Stimulated activated CD4-positive, alpha-beta T cell treated with anti-CD3 and anti-CD28 coated beads, Interleukin-1b, Interleukin-23, amount 100 ng/mL, for 24 hours (primary cell): ENCODE results near the gene PLCD4.

ENCODE experiments used
- DNase-seq, 4 experiments: peaks; one replicate each; pipeline ENCODE4 v3.0.0-alpha.2; 2020; ENCODE audit warnings: low read depth in 4 of 4, low spot score in 1 of 4

PLCD4 gene

DNA sequence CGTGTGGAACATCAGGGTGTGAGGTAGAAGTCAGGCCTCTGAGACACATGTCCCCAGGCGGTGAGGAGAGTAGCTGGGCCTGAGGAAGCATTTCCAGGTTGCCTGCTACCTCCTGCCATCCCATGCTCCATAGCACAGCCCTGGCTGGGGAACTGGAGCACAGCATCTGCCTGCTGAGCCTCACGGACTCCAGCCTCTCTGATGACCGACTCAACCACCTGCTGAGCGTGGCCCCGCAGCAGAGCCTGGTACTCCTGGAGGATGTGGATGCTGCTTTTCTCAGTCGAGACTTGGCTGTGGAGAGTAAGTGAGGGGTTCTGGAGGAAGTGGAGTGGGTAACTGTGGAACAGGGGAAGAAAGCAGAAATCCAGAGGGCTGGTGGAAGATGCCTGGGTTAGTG lies 54.7 kb downstream of the PLCD4 start:
- no peak for DNase-seq

DNA sequence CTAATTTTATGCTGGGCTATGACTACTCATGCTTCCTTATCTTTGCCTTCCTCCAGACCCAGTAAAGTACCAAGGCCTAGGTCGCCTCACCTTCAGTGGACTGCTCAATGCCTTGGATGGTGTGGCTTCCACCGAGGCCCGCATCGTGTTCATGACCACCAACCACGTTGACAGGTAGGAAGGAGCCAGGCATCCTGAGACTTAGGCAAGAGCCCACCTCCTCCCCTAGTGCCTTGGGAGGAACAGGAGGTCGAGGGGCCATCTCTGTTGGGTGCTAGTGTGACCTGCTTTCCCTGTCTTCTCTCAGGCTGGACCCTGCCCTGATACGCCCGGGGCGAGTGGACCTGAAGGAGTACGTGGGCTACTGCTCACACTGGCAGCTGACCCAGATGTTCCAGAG lies 55.1 kb downstream of the PLCD4 start:
- DNase-seq: no peak

DNA sequence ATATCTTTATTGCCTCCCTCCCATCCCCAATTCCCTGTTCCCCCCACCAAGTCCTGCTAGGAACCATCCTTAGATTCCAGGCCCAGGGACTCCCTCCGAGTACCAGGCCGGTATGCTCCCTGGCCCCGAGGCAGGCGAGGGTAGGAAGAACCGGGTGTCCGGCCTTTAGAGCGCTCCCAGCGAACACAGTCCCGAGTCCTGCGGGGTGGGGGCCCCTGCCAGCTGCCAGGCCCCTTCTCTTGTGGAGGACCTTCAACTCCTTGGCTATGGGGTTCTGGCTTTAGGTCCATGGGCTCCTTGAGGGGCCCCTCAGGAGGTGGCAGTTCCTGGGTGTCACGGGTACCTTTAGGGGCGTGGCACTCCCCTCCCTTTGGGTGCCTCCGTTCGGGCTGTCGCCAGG lies 56.2 kb downstream of the PLCD4 start:
- DNase-seq: no peak

DNA sequence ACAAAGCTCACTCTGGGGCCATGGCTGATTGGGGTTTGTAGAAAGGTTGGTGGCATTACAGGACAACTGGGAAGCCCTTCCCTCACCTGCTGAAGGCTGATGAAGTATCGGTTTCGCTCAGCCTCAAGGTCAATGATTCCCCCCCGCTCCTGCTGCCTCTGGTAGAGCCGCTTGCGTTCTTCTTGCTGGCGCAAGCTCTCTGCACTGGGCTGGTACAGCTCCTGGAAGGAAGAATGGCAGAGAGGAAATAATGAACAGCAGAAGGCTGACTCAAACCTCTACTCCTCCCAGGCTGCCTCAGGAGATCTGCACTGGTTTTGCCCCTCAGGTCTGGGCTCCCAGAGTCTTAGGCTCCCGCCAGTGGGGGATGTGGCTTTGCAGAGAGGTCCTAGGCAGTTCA lies 57.0 kb downstream of the PLCD4 start:
- DNase-seq: no peak

DNA sequence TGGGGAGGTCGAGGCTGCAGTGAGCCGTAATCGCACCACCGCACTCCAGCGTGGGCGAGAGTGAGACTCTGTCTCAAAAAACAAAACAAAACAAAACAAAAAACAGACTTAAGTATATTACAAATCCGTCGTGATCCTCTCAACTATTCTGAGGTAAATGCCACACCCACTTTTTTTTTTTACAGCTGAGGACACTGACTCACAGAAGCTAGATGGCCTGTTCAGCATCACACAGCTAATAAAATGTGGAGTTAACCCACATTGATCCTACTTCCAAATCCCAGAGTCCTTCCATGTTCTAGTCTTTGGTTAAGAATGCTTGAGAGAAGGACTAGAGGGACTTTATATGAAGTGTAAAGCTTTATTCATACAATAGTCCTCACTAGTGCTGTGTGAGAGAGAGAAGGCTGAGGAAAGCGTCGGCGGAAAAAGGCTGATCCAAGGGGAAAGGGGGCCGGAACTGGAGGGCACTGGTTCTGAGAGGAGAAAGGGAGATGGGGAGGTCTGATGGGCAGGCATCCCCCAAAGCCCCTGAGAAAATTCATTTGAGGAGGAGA lies 63.5 kb downstream of the PLCD4 start:
- DNase-seq: no peak

DNA sequence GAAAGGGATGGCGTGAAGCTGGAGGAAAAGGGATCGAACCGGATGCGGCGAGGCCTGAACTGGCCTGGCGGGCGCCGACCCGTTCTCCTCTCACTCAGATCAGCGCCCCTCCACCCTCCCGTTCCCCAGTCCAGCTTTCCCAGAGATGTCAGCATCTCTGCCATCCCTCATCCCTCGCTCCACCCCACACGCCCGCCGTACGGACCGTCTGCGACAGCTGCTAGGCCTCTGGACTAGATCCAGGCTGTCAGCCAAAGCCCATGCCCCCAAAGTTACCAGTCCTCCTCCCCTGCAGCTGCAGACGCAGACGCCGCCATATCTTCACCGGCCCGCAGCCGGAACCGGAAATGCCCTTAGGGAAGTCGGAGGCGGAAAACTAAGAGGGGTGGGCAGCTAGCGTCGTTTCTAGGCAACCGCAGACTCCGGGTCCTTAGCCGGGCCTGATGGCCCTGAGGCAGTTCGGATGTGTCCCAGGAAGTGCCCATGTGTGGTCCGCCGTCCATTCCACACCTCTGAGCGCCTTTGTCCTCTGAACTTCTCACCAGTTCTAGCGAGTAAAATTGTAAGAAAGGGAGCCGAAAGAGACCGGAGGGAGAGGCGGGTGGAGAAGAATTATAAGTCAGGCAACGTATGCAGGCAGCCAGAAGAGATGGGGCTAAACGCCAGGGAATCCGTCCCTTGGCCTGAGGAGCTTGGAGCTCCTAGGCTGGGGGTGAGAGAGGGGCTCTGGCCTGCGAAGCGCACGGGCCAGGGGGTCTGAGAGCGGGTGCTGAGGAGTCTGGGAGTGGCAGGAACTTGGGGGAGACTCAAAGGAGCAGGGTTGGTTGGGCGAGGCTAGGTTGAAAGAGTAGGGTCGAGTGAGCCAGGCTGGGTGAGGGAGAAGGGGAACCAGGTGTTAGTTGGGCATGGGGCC lies 64.2 kb downstream of the PLCD4 start, which contains the start of the genes RNF25 and STK36:
Gene RNF25 (minus strand): TSS at position 349 of the 913 bp plus-strand sequence. CDS start 32 bp downstream, at position 317.
Gene STK36 (plus strand): TSS at position 433 of the 913 bp plus-strand sequence. CDS start 744 bp downstream, outside the sequence.
- DNase-seq: peak; percentile 57 to 75 (median 65)

DNA sequence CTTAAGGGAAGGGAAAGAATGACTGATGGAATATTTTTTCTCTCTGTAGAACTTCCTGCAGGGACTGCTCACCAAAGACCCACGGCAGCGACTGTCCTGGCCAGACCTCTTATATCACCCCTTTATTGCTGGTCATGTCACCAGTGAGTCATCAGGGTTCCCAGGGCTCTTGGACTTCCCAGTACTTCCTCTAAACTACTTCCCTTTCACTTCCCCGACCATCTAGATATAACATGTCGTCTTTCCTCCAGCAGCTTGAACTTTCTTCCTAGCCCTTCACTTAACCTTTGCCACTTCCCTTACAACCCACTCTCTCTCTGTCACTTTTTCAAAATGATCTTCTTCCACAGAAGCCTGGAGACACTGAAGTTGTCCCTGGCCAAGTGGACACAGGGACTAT lies 71.4 kb downstream of the PLCD4 start:
- no peak for DNase-seq

DNA sequence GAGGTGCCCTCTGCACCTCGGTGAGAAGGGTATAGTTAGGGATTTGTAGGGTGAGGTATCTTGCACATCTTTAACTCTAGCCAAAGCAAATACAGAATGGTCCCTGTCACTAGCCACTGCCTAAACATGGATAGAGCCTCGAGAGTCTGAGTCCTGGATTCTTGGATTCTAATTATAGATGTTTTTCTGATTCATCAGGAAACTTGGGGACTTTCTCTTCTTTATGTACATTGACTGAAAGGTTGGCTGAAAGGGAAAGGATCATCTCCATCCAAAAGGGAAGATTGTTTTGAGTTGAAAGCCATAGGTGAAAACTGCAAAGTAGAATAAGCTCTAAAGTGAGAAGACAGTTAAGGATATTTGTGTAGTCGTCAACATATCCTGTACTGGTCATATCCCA lies 72.4 kb downstream of the PLCD4 start:
- no peak for DNase-seq
